Kidney tubule cell (primary cell): Measurements from ENCODE around the gene INAFM1.
A peak's percentile ranks its signal among the peaks of the same experiment; 100 is the strongest.
"Not testable (repeated sequence)": the region's sequence is repeated elsewhere in the genome, so short reads cannot be mapped to it uniquely, and the experiment has no call there.

ENCODE experiments used
- DNase-seq: peaks from one replicate; pipeline ENCODE4 v3.0.0-alpha.2; 2018; ENCODE audit warnings: low spot score

Gene INAFM1

GRCh38 chr19:47240996-47241918, 33.4 kb upstream of the INAFM1 start:
- DNase-seq = peak; percentile 86

GRCh38 chr19:47241919-47242577, 32.6 kb upstream of the INAFM1 start:
- DNase-seq = no peak

- DNase-seq = no peak
These were observed 31.3 kb upstream of the INAFM1 start for GRCh38 chr19:47243364-47243775.

DNA sequence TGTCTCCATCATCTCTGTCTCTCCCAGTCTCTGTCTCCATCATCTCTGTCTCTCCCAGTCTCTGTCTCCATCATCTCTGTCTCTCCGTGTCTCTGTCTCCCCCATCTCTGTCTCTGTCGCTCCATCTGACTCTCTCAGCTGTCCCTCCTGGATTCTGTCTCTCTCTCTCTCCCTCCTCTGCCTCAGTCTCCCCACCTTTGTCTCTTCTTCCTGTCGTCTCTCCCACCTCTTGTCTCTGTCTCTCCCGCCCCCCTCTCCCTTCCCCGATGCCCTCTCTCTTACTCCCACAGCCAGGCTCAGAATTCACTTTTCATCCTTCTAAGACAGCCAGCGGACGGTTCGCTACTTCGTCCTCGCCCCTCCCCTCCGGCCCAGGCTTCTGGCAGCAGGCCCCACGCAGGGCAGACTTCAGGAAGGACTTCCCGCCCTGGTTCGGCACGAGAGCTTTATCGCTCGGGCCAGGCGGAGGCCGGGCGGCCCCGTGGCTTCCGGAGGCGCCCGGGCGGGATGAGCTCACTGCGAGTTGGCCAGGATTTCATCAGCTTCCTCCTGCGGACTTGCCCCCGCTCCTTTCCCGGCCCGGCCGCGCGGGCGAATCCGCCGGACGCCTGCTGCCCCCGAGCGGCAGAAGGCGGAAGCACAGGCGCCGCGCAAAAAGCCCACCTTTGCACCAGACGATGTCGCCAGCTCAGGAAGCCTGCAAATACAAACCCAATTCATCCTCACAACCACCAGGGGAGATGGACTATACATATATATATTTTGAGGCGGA, 30.7 kb upstream of the INAFM1 start:
- peak; percentile 97 for DNase-seq

DNA sequence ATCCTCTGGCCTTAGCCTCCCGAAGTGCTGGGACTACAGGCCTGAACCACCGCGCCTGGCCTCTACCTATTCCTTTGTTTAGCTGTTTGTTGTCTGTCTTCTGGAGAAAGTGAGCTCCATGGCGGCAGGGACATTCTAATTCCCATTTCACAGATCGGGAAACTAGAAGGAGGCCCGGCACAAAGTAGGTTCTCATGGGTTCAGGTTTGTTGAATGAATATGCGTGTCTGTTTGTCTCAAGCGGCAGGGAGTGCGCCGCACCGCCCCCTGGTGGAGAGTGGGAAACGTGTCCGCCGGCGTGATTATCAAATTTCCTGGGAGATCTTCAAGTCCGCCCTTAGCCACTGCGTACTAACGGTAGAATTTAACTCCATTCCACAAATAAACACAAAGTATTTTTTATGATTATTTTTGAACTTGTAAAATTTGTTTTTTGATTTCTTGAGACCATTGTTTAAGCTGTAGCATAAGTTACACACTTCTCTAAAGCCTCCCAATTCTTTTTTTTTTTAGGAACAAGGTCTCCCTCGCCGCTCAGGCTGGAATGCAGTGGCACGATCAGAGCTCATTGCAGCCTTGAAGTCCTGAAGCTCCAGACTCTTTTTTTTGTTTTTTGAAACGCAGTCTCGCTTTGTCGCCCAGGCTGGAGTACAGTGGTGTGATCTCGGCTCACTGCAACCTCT, 27.2 kb upstream of the INAFM1 start:
- DNase-seq = peak; percentile 73

DNA sequence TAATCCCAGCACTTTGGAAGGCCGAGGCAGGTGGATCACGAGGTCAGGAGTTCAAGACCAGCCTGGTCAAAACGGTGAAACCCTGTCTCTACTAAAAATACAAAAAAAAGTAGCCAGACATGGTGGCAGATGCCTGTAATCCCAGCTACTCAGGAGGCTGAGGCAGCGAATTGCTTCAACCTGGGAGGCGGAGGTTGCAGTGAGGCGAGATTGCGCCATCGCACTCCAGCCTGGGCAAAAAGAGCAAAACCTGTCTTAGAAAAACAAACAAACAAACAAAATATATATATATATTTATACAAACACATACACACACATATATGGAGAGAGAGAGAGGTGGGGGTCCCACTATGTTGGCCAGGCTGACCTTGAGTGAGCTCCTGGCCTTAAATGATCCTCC, 21.7 kb upstream of the INAFM1 start:
- DNase-seq = not testable (repeated sequence)

- peak; percentile 80 for DNase-seq
These were observed 21.2 kb upstream of the INAFM1 start for GRCh38 chr19:47253467-47253881.

DNA sequence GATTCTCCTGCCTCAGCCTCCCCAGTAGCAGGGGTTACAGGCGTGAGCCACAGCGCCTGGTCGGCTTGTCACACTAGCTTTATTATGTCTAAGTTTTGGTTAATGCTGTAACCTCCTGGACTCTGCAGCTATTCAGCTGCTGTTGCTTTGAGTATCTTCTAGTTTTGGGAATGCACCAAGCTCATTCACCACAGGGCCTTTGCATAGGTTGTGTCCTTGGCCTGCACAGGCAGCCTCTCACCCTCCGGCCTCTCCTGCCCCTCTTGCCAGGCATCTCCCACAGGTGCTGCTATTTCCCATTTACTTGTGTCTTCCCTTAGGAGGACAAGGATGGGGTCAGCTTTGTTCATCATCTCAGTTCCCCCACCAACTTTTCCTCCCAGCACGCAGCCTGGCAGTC, 20.7 kb upstream of the INAFM1 start:
- DNase-seq = no peak

- DNase-seq = peak; percentile 97
These were observed 18.6 kb upstream of the INAFM1 start, which contains the start of gene CCDC9 for GRCh38 chr19:47255879-47256692. Gene CCDC9 (plus strand): TSS chr19:47256525. CDS start chr19:47258401, 1,876 bp downstream.

DNA sequence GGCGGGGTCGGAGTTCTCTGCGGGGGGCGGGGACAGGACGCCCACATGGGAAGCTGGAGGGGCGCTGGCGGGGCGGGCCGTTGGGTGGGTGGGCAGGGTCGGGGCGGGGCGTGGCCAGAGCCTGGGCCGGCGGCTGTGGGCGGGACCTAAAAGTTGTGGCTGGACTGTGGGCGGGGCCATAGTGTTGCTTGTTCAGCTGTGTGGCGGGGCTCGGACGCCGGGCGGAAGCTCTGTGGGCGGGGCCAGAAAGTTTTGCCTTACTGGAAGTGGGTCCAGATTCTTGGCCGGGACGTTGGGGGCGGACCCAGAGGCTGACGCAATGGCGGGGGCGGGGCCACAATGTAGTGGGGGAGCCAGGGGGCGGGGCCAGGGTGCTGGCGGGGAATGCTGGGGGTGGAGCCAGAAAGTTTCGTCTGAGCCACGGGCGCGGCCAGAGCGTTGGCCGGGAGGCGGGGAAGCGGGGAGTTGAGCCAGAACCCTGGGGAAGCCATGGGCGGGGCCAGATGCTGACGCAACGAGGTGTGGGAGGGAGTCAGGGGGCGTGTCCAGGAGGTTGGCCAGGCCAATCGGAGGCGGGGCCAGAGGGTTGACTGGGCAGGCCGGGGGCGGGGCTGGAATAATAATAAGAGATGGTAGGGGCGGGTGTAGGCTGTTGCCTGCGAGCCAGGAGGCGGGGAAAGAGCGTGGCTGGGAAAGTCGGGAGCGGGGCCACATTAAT, 17.8 kb upstream of the INAFM1 start:
- peak; percentile 99 for DNase-seq

GRCh38 chr19:47257411-47258169, 17.1 kb upstream of the INAFM1 start:
- no peak for DNase-seq

DNA sequence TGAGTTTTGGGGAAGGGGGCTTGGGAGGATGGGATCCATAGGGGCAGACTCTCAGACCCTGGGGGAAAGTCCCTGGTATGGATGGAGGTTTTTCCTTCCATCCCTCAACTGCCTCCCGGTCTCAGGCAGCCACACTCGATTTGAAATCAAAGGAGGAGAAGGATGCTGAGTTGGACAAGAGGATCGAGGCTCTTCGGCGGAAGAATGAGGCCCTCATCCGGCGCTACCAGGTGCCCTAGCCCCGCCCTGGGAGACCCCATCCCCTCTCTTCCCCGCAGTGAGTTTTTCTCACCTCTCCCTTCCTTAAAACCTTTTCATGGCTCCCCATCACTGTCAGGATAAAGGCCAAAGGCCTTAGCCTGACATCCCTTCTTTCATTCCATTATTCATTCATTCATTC, 16.3 kb upstream of the INAFM1 start:
- no peak for DNase-seq

GRCh38 chr19:47258895-47259555, 15.7 kb upstream of the INAFM1 start:
- DNase-seq = no peak

DNA sequence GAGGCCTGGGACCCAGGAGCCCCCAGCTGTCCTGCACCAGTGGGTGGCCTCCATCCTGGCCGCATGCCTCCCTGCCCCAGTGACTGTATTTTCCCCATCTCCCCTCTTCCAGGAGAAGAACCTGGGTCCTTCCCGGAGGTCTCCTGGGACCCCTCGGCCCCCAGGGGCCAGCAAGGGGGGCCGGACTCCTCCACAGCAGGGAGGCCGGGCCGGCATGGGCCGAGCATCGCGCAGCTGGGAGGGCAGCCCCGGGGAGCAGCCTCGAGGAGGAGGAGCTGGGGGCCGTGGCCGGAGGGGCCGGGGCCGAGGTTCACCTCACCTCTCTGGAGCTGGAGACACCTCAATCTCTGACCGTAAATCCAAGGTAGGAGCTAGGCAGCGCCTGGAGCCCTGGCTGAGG, 14.2 kb upstream of the INAFM1 start:
- DNase-seq = no peak

DNA sequence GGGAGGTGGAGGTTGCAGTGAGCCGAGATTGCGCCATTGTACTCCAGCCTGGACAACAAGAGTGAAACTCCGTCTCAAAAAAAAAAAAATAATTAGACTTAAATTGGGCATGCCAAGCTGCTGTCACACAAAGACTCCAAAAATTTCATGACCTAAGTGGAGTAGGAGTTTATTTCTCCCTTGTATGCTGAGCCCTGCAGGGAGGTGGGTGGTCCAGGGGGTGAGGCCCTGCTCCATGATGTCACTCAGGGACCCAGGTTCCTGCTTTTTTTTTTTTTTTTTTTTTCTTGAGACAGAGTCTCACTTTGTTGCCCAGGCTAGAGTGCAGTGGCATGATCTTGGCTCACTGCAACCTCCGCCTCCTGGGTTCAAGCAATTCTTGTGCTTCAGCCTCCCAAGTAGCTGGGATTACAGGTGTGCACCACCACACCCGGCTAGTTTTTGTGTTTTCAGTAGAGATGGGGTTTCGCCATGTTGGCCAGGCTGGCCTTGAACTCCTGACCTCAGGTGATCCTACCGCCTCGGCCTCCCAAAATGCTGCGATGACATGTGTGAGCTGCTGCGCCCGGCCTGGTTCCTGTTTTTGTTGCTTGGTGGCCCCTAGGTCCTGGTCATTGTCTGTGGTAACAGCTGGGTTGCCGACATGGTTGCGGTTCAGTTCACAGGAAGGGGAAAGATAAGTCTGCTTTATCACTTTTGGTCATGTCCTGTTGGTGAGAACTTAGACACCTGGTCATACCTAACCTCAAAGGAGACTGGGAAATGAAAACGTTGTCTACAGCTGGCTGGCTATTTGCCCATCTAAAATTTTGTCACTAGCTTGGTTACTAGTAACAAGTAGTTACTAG, 12.5 kb upstream of the INAFM1 start:
- DNase-seq = not testable (repeated sequence)

DNA sequence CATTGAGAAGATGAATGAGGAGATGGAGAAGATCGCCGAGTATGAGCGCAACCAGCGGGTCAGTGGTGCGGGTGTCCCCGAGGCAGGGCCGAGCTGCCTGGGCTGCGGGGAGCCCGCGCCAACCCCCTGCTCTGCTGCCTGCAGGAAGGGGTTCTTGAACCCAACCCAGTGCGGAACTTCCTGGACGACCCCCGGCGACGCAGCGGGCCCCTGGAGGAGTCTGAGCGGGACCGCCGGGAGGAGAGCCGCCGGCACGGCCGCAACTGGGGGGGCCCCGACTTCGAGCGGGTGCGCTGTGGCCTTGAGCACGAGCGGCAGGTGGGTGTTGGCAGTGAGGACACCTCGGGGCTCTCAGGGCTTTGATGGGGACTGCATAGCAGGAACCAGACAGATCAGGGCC, 10.1 kb upstream of the INAFM1 start:
- DNase-seq = no peak

GRCh38 chr19:47266401-47266941, 8.2 kb upstream of the INAFM1 start:
- no peak for DNase-seq

DNA sequence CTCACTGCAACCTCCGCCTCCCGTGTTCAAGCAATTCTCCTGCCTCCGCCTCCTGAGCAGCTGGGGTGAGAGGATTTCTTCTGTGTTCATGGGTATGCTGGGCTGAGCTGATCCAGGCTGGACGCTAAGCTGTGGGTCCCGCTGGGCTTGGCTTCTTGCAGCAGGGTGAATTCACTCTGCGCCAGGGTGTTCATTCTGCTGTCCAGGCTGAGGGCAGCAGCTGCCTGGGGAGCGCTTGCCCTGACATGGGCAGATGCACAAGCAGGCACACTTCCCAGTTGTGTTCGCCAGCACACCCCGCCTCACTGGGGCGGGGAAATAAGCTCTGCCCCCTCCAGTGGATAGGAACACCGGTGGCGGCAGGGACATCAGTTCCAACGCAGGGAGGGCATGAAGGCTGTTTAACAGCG, 7.3 kb upstream of the INAFM1 start:
- no peak for DNase-seq
